GM21717 (cell line): Measurements from ENCODE around the gene PPP1R14C.

ENCODE experiments used
- ATAC-seq: cut with Tn5 transposase; IDR thresholded peaks from one replicate; pipeline ENCODE4 v1.9.1; 2021; ENCODE audit warnings: mild to moderate bottlenecking, moderate library complexity; ENCODE audit not compliant: unreplicated experiment

The PPP1R14C gene

GRCh38 chr6:150245148-150245935 is 102.5 kb downstream of the PPP1R14C start:
- no peak for ATAC-seq

GRCh38 chr6:150247803-150248202 is 105.0 kb downstream of the PPP1R14C start:
- no peak for ATAC-seq

- ATAC-seq, result no peak
Observed at GRCh38 chr6:150248300-150248699, 105.5 kb downstream of the PPP1R14C start.

GRCh38 chr6:150249261-150249660 is 106.4 kb downstream of the PPP1R14C start:
- no peak for ATAC-seq

GRCh38 chr6:150250826-150251225 is 108.0 kb downstream of the PPP1R14C start:
- ATAC-seq, result no peak

- ATAC-seq, result no peak
Observed at GRCh38 chr6:150251566-150252186, 108.8 kb downstream of the PPP1R14C start.

GRCh38 chr6:150252714-150253444 is 110.0 kb downstream of the PPP1R14C start:
- ATAC-seq, result no peak

- no peak for ATAC-seq
Observed at GRCh38 chr6:150253489-150253888, 110.6 kb downstream of the PPP1R14C start.

- no peak for ATAC-seq
Observed at GRCh38 chr6:150254770-150255169, 111.9 kb downstream of the PPP1R14C start.

GRCh38 chr6:150255840-150256239 is 113.0 kb downstream of the PPP1R14C start:
- no peak for ATAC-seq

- no peak for ATAC-seq
Observed at GRCh38 chr6:150256618-150257272, 113.9 kb downstream of the PPP1R14C start.

GRCh38 chr6:150258381-150258780 is 115.5 kb downstream of the PPP1R14C start:
- ATAC-seq, result no peak

GRCh38 chr6:150260931-150261330 is 118.1 kb downstream of the PPP1R14C start:
- ATAC-seq, result no peak

- no peak for ATAC-seq
Observed at GRCh38 chr6:150261997-150262697, 119.3 kb downstream of the PPP1R14C start.

- no peak for ATAC-seq
Observed at GRCh38 chr6:150263765-150264404, 121.0 kb downstream of the PPP1R14C start.

GRCh38 chr6:150266309-150266708 is 123.5 kb downstream of the PPP1R14C start:
- no peak for ATAC-seq

- no peak for ATAC-seq
Observed at GRCh38 chr6:150266963-150267685, 124.3 kb downstream of the PPP1R14C start.

GRCh38 chr6:150267686-150268561 is 125.1 kb downstream of the PPP1R14C start:
- no peak for ATAC-seq
